UCSD-AML1 (cell line): ENCODE data around the gene ZNF225.
"Not testable (repeated sequence)": the region's sequence is repeated elsewhere in the genome, so short reads cannot be mapped to it uniquely, and the experiment has no call there.

Experiments used
- DNase-seq: peaks from one replicate; lab custom pipeline; 2025; ENCODE audit not compliant: unreplicated experiment; lab: John Stamatoyannopoulos, UW

Gene ZNF225

GRCh38 chr19:44156475-44156874 is 43.3 kb downstream of the ZNF225 start:
- no peak for DNase-seq

GRCh38 chr19:44163789-44164188 is 50.6 kb downstream of the ZNF225 start:
- DNase-seq = no peak

GRCh38 chr19:44164327-44164672 is 51.1 kb downstream of the ZNF225 start:
- no peak for DNase-seq

GRCh38 chr19:44164673-44165512 is 51.7 kb downstream of the ZNF225 start, which contains the start of gene ZNF226:
Gene ZNF226 (plus strand): TSS chr19:44165100. CDS start chr19:44170081, 4,981 bp downstream.
- peak; percentile 88 for DNase-seq

GRCh38 chr19:44170660-44171059 is 57.5 kb downstream of the ZNF225 start:
- not testable (repeated sequence) for DNase-seq

GRCh38 chr19:44176590-44176989 is 63.4 kb downstream of the ZNF225 start:
- DNase-seq = no peak

- DNase-seq = no peak
Observed at GRCh38 chr19:44180968-44181367, 67.8 kb downstream of the ZNF225 start.

- DNase-seq = no peak
Observed at GRCh38 chr19:44182145-44182544, 68.9 kb downstream of the ZNF225 start.
